HepG2 (cell line): ENCODE measurements around the gene TAAR5. TPM values are rescaled to one million over a fixed set of nuclear protein-coding genes. Genes with fewer than 3 reads are reported as not detected.

ENCODE experiments used
- ATAC-seq: fragments of 200-7000 bp; cut with Tn5 transposase; 3 replicates; pipeline ENCODE4 v1.9.1; 2020; ENCODE audit warnings: mild to moderate bottlenecking, moderate library complexity
- BruUV-seq: library from RNA; stranded (reverse); fragments of 400-500 nt; replicated peaks from 2 replicates; lab custom pipeline; 2021; lab: Mats Ljungman, UMichigan
- CTCF ChIA-PET: fragments of 300-600 bp; formaldehyde crosslinking; extraction: SDS; loops from one replicate; lab custom pipeline; 2021; ENCODE audit warnings: low total read pairs, inconsistent platforms, low intra/inter-chr PET ratio; lab: Yijun Ruan, JAX
- POLR2A ChIA-PET: fragments of 350-600 bp; sonication (Branson Sonifier 250); formaldehyde crosslinking; loops from one replicate; lab custom pipeline; 2020; ENCODE audit warnings: antibody characterized with exemption, inconsistent platforms; lab: Yijun Ruan, JAX
- DNase-seq: peaks from one replicate; pipeline ENCODE4 v3.0.0-alpha.2; 2015; ENCODE audit warnings: low spot score
- FAIRE-seq: peaks from 3 replicates; lab custom pipeline; 2011; peaks lifted over from hg19 to GRCh38; lab: Jason Lieb, UNC
- H2AFZ ChIP-seq: one replicate; pipeline ENCODE4 v1.6.1; 2011; ENCODE audit warnings: low read length, inconsistent platforms
- H3K27ac ChIP-seq: fragments of 300-600 bp; 3 replicates; pipeline ENCODE4 v1.8.0; 2011; ENCODE audit warnings: mixed run types, mild to moderate bottlenecking, mixed read lengths, low read length, inconsistent platforms; ENCODE audit not compliant: insufficient read depth; ENCODE audit errors: extremely low read length
- H3K27me3 ChIP-seq, 2 experiments: fragments of 200-600 bp in 1 of 2; 2 replicates in 1 of 2; 3 replicates in 1 of 2; pipeline versions ENCODE4 v1.6.0 to v1.8.0; 2011; ENCODE audit warnings: low read length in 2 of 2, mild to moderate bottlenecking in 2 of 2, moderate library complexity in 2 of 2, inconsistent platforms in 1 of 2; ENCODE audit not compliant: insufficient read depth in 2 of 2, control insufficient read depth in 1 of 2
- H3K36me3 ChIP-seq, 2 experiments: fragments of 200-600 bp in 1 of 2; replicated peaks in 1 of 2; 2 replicates in 1 of 2; 3 replicates in 1 of 2; pipeline versions ENCODE4 v1.5.1 to v1.8.0; 2011; ENCODE audit warnings: low read length in 2 of 2, inconsistent platforms in 1 of 2; ENCODE audit not compliant: insufficient read depth in 2 of 2, control insufficient read depth in 1 of 2
- H3K4me1 ChIP-seq: 2 replicates; pipeline ENCODE4 v1.5.1; 2012; ENCODE audit warnings: low read length, inconsistent platforms; ENCODE audit not compliant: insufficient read depth
- H3K4me2 ChIP-seq: 2 replicates; pipeline ENCODE4 v1.6.0; 2011; ENCODE audit warnings: low read depth, low read length, inconsistent platforms
- H3K4me3 ChIP-seq, 3 experiments: fragments of 200-600 bp in 1 of 3; sonication (generic), shearing (Covaris generic) in 1 of 3; replicated peaks in 1 of 3; 2 replicates each; pipeline ENCODE4 v1.5.1; 2011 to 2016; ENCODE audit warnings: low read length in 3 of 3, inconsistent platforms in 2 of 3, low read depth in 2 of 3, mild to moderate bottlenecking in 2 of 3, control low read depth in 1 of 3, mixed read lengths in 1 of 3; ENCODE audit not compliant: insufficient read depth in 1 of 3
- H3K79me2 ChIP-seq: one replicate; pipeline ENCODE4 v1.6.1; 2011; ENCODE audit warnings: low read length, inconsistent platforms; ENCODE audit not compliant: insufficient read depth
- H3K9ac ChIP-seq: 2 replicates; pipeline ENCODE4 v1.6.0; 2011; ENCODE audit warnings: mild to moderate bottlenecking, low read depth, low read length, inconsistent platforms; ENCODE audit not compliant: insufficient read depth
- H3K9me3 ChIP-seq: 2 replicates; pipeline ENCODE4 v1.5.1; 2012; ENCODE audit warnings: mild to moderate bottlenecking, low read length
- H4K20me1 ChIP-seq: 2 replicates; pipeline ENCODE4 v1.6.0; 2011; ENCODE audit warnings: inconsistent platforms, mild to moderate bottlenecking, low read length, moderate library complexity; ENCODE audit not compliant: insufficient read depth
- ARID5B ChIP-seq: IDR thresholded peaks from 2 replicates; pipeline ENCODE4 v1.4.0; 2020; ENCODE audit warnings: mild to moderate bottlenecking, missing genetic modification reagents
- NFATC3 ChIP-seq: sonication (generic); formaldehyde crosslinking; IDR thresholded peaks from 2 replicates; pipeline ENCODE4 v1.5.1; 2020; ENCODE audit warnings: mild to moderate bottlenecking, missing genetic modification reagents
- PREB ChIP-seq: sonication (generic); formaldehyde crosslinking; IDR thresholded peaks from 2 replicates; pipeline ENCODE4 v1.4.0; 2020; ENCODE audit warnings: missing genetic modification reagents
- SOX13 ChIP-seq, 3 experiments: fragments of 450-650 bp in 1 of 3; sonication (generic) in 1 of 3; formaldehyde crosslinking in 1 of 3; IDR thresholded peaks in 2 of 3; conservative IDR thresholded peaks in 1 of 3; 2 replicates each; pipeline versions ENCODE4 v1.5.0 to v1.6.1; 2016 to 2020; ENCODE audit warnings: antibody characterized with exemption in 1 of 3, mild to moderate bottlenecking in 1 of 3, missing compliant biosample characterization in 1 of 3, missing genetic modification reagents in 1 of 3, moderate library complexity in 1 of 3
- ZFP90 ChIP-seq: sonication (generic); formaldehyde crosslinking; IDR thresholded peaks from 2 replicates; pipeline ENCODE4 v1.8.0; 2022; ENCODE audit warnings: missing genetic modification reagents, mild to moderate bottlenecking, inconsistent platforms, borderline replicate concordance
- ZFX ChIP-seq: sonication (generic); formaldehyde crosslinking; IDR thresholded peaks from 2 replicates; pipeline ENCODE4 v1.4.0; 2020; ENCODE audit warnings: mild to moderate bottlenecking, low read depth, missing genetic modification reagents, moderate library complexity
- ZMAT3 ChIP-seq: sonication (generic); formaldehyde crosslinking; conservative IDR thresholded peaks from 2 replicates; pipeline ENCODE4 v1.7.0; 2021; ENCODE audit warnings: missing genetic modification reagents
- ZNF292 ChIP-seq: sonication (generic); formaldehyde crosslinking; IDR thresholded peaks from 2 replicates; pipeline ENCODE4 v1.8.1; 2022; ENCODE audit warnings: mild to moderate bottlenecking, low read depth, missing genetic modification reagents, borderline replicate concordance
- ZNF598 ChIP-seq: sonication (generic); formaldehyde crosslinking; IDR thresholded peaks from 2 replicates; pipeline ENCODE4 v1.5.1; 2020; ENCODE audit warnings: mild to moderate bottlenecking, missing genetic modification reagents, borderline replicate concordance
- ZNF75D ChIP-seq: sonication (generic); formaldehyde crosslinking; IDR thresholded peaks from 2 replicates; pipeline ENCODE4 v1.8.1; 2023; ENCODE audit warnings: missing genetic modification reagents, mild to moderate bottlenecking, borderline replicate concordance
- WGBS: methylation state at CpG from one replicate; pipeline ENCODE4 v1.1.6; 2017; ENCODE audit warnings: low lambda C conversion rate; 5-methylcytosine and 5-hydroxymethylcytosine counted together
- in situ Hi-C: cut with HindIII; loops from 2 replicates; pipeline ENCODE4 v1.10.0; 2017; ENCODE audit warnings: low pct_unique_long_range_greater_than_20kb; ENCODE audit not compliant: extremely low pct_ligation_motif_present
- intact Hi-C: fragments of 100-400 bp; cut with micrococcal nuclease; formaldehyde crosslinking; loops from one replicate; pipeline ENCODE4 v1.10.0; 2022; ENCODE audit not compliant: unreplicated experiment
- polyA plus RNA-seq, 8 experiments: library from polyadenylated mRNA; depleted of rRNA in 3 of 8; stranded (reverse) in 7 of 8; unstranded in 1 of 8; fragments of >200 nt; fragmentation: Illumina TruSeq in 4 of 8; extraction: Trizol in 4 of 8; gene quantifications; 2 replicates each; pipeline versions ENCODE4 v1.2.1 to v1.2.3, GENCODE V29; 2011 to 2016; ENCODE audit warnings: low read depth in 4 of 8, missing spikeins in 1 of 8, mixed read lengths in 1 of 8; ENCODE audit not compliant: insufficient read depth in 1 of 8
- total RNA-seq, 5 experiments: library from RNA; depleted of rRNA; stranded (reverse); fragments of >200 nt; fragmentation: Illumina TruSeq; extraction: Trizol; gene quantifications; 2 replicates each; pipeline ENCODE4 v1.2.3, GENCODE V29; 2016; ENCODE audit warnings: low read depth in 1 of 5

Gene TAAR5
- total and polyA plus RNA-seq, 2 of the 13 experiments (the other 11 are each of a cell fraction or from before 2014, with no cell fraction given) = not detected

GRCh38 chr6:132612449-132613108 lies 23.0 kb upstream of the TAAR5 start (continued):
- TF ChIP-seq ARID5B (CRISPR knock-in tag) = peak; percentile 36; the same call in 1 of the 2 replicates
- TF ChIP-seq ZMAT3 (CRISPR knock-in tag) = no peak
- TF ChIP-seq ZFP90 = no peak

- BruUV-seq = no TSS peak
- no peak for DNase-seq
- intact Hi-C loops = no loop called here
- TF ChIP-seq PREB (CRISPR knock-in tag) = no peak
- TF ChIP-seq ZNF292 (CRISPR knock-in tag) = no peak
- no peak for TF ChIP-seq ZNF598 (CRISPR knock-in tag)
- TF ChIP-seq SOX13 (IDR thresholded peaks at IDR 0.05) = no peak
- no peak for TF ChIP-seq SOX13 (CRISPR knock-in tag; conservative IDR thresholded peaks at IDR 0.05 in 1 of 2, IDR thresholded peaks at IDR 0.05 in 1 of 2)
- TF ChIP-seq ZNF75D (CRISPR knock-in tag) = no peak
- no peak for TF ChIP-seq NFATC3 (CRISPR knock-in tag)
- TF ChIP-seq ZFX (CRISPR knock-in tag) = no peak
- TF ChIP-seq, all 625 proteins: peak for 0
- H3K27me3 ChIP-seq = no peaks in the 10 kb centered on the region
- H2AFZ ChIP-seq = no peak overlapping the region
- no peak overlapping the region for H3K9ac ChIP-seq
- no peak for ATAC-seq
- no peak overlapping the region for H3K4me3 ChIP-seq
- H3K79me2 ChIP-seq = no peaks in the 10 kb centered on the region
- ChIA-PET POLR2A (no interaction called here), CTCF (no interaction called here)
- FAIRE-seq = no peak
- WGBS = 52% methylated on average over 2 of the region's 2 CpGs
- no peaks in the 10 kb centered on the region for H4K20me1 ChIP-seq
- no peak overlapping the region for H3K27ac ChIP-seq
- H3K4me1 ChIP-seq = peaks cover 18% of the 10 kb centered on the region
- no peak overlapping the region for H3K4me2 ChIP-seq
- H3K9me3 ChIP-seq = no peaks in the 10 kb centered on the region
- H3K36me3 ChIP-seq = no peaks in the 10 kb centered on the region
- in situ Hi-C loops = no loop called here
Observed at GRCh38 chr6:132611616-132612015, 22.1 kb upstream of the TAAR5 start.
